Activated CD4-positive, alpha-beta memory T cell treated with anti-CD3 and anti-CD28 coated beads for 36 hours (primary cell): ENCODE measurements around the gene SORCS1. TPM values are rescaled to one million over a fixed set of nuclear protein-coding genes. Genes with fewer than 3 reads are reported as not detected.

Source experiments
- CTCF ChIA-PET: fragments of 350-600 bp; sonication (Branson Sonifier 250); formaldehyde crosslinking; loops from one replicate; lab custom pipeline; 2021; ENCODE audit warnings: antibody characterized with exemption, inconsistent platforms; lab: Charles Lee
- POLR2A ChIA-PET: fragments of 350-600 bp; sonication (Branson Sonifier 250); formaldehyde crosslinking; loops from one replicate; lab custom pipeline; 2021; ENCODE audit warnings: antibody characterized with exemption; lab: Charles Lee
- DNase-seq: peaks from one replicate; pipeline ENCODE4 v3.0.0-alpha.2; 2020
- H3K27ac Mint-ChIP-seq: one replicate; pipeline ENCODE4 v1.8.0; 2021; ENCODE audit warnings: mixed read lengths
- H3K27me3 Mint-ChIP-seq: one replicate; pipeline ENCODE4 v1.8.0; 2021; ENCODE audit warnings: mixed read lengths
- H3K36me3 Mint-ChIP-seq: one replicate; pipeline ENCODE4 v1.8.0; 2021; ENCODE audit warnings: mixed read lengths
- H3K4me1 Mint-ChIP-seq: one replicate; pipeline ENCODE4 v1.8.0; 2021; ENCODE audit warnings: low read depth, mixed read lengths
- H3K4me3 Mint-ChIP-seq: one replicate; pipeline ENCODE4 v1.8.0; 2021; ENCODE audit warnings: mild to moderate bottlenecking, mixed read lengths
- H3K9me3 Mint-ChIP-seq: one replicate; pipeline ENCODE4 v1.8.0; 2021; ENCODE audit warnings: mixed read lengths
- intact Hi-C: fragments of 100-400 bp; cut with micrococcal nuclease; formaldehyde crosslinking; loops from one replicate; pipeline ENCODE4 v1.15.1; 2023
- total RNA-seq, 2 experiments: library from RNA; stranded (reverse); gene quantifications; one replicate each; pipeline ENCODE4 v1.2.3, GENCODE V29; 2021

SORCS1 gene
- total RNA-seq, 2 experiments from 2014 or later: not detected

DNA sequence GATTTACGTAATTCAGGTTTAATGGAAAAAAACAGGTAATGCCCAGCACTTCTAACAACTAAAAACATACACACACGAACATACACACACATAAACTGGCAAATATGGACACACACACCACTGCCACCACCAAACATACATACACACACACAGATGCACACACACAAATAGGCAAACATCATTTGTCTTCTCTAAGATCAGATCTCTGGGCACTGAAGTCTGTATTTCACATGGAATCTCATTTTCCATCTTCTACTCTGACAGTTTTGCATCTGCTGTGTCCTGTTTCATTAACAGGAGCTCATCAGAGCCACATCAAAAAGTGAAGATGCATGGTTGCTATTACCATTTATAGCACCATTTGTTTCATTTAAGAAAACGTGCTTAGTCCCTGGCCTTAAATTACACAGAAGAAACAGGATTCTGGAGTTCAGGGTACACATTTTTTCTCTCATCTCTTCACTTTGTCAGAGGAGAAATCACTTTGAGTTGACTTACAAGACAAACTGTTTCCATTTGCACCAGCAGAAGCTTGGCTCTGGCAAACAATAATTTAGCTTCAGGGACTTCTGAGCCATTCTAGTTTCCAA is 165.3 kb downstream of the SORCS1 start:
- ChIA-PET CTCF (no interaction called here), POLR2A (no interaction called here)
- Mint-ChIP-seq H3K4me1 (no peaks in the 10 kb centered on the region), H3K27ac (no peak overlapping the region), H3K9me3 (peaks cover 11% of the 10 kb centered on the region), H3K36me3 (no peaks in the 10 kb centered on the region), H3K4me3 (no peak overlapping the region), H3K27me3 (no peaks in the 10 kb centered on the region)
- no peak for DNase-seq
- intact Hi-C loops: no loop called here

DNA sequence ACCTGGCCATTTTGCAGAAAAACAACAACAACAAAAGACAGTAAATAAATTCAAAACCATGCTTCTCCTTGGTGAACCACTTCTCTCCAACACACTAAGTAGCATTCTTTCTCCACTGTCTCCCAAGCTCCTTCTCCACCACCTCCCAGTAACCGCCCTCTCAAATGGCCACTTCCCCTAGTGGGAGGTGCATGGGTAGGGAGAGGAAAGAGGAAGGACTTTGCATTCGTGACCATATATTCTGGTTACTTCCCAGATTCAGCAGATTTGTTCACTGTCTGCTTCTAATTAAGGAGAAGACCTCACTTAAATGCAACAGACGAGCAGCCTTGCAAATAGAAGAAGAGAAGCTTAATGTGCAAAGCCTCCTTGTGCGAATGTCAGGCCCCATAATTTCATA is 166.8 kb downstream of the SORCS1 start:
- Mint-ChIP-seq H3K27me3 (no peaks in the 10 kb centered on the region), H3K36me3 (no peaks in the 10 kb centered on the region), H3K27ac (no peak overlapping the region), H3K4me3 (no peak overlapping the region), H3K9me3 (peaks cover 6% of the 10 kb centered on the region), H3K4me1 (no peaks in the 10 kb centered on the region)
- DNase-seq: no peak
- intact Hi-C loops: no loop called here
- CTCF ChIA-PET: no interaction called here
- POLR2A ChIA-PET: no interaction called here

DNA sequence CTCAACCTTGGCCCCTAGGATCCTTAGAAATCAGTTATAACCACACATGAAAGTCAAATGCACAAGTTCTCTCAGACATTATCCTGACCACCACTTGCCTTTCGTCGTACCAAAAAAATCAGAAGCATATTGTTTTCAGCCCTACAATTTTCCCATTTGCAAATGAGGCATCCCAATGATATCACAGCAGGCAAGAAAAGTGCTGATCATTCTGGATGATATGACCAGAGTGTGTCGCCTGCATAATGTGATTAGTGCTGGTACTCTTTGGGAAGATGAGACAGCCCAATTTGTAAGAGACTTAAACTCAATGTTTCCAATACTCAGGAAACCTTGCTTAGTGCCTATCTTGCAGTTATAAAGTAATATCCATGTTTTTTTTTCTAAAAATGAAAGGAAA is 168.0 kb downstream of the SORCS1 start:
- Mint-ChIP-seq H3K4me1 (no peaks in the 10 kb centered on the region), H3K36me3 (no peaks in the 10 kb centered on the region), H3K9me3 (peaks cover 6% of the 10 kb centered on the region), H3K27ac (no peak overlapping the region), H3K27me3 (no peaks in the 10 kb centered on the region), H3K4me3 (no peak overlapping the region)
- intact Hi-C loops: no loop called here
- POLR2A ChIA-PET: no interaction called here
- CTCF ChIA-PET: no interaction called here
- DNase-seq: no peak

DNA sequence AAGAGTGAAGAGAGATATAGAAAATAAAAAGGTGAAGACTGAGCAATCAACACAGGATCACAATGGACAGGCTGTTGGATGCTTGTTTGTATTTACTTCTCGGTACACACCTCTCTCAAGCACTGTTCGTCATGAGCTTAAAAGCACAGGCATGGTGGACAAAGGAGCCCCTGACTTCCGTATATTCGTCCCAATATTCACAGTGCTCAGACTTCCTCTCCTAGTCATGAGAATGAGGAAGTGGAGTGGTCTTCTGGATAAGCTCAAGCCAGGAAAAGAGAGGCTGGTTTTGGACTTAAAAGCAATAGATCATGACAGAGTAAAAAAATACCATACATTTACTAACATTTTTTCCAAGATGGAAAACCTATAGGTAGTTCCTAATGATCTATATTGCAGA is 172.5 kb downstream of the SORCS1 start:
- Mint-ChIP-seq H3K4me1 (no peaks in the 10 kb centered on the region), H3K36me3 (no peaks in the 10 kb centered on the region), H3K27ac (no peak overlapping the region), H3K4me3 (no peak overlapping the region), H3K9me3 (peaks cover 4% of the 10 kb centered on the region), H3K27me3 (no peaks in the 10 kb centered on the region)
- intact Hi-C loops: no loop called here
- CTCF ChIA-PET: no interaction called here
- POLR2A ChIA-PET: no interaction called here
- no peak for DNase-seq

DNA sequence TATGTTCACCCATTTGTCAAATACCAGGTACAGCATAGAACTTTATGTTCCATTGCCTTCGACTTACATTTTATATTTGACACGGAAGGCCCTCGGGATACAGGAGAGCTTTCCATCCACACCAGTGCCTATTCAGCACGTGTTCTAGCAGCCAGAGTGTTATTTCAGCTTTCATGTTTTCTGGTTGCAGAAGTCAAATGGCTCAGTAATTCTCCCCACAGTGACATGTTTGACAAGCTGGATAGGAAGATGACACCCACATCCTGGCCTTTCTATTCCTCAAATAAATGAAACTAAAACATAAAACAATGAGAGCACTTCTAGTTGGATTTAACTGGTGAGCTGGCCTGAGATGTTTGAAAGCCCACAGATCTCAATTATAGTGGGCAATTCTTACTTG is 173.4 kb downstream of the SORCS1 start:
- peaks cover 4% of the 10 kb centered on the region for H3K9me3 Mint-ChIP-seq
- H3K4me1 Mint-ChIP-seq: no peaks in the 10 kb centered on the region
- intact Hi-C loops: no loop called here
- POLR2A ChIA-PET: no interaction called here
- DNase-seq: no peak
- CTCF ChIA-PET: no interaction called here
- H3K27me3 Mint-ChIP-seq: no peaks in the 10 kb centered on the region
- no peak overlapping the region for H3K4me3 Mint-ChIP-seq
- H3K36me3 Mint-ChIP-seq: no peaks in the 10 kb centered on the region
- H3K27ac Mint-ChIP-seq: no peak overlapping the region

DNA sequence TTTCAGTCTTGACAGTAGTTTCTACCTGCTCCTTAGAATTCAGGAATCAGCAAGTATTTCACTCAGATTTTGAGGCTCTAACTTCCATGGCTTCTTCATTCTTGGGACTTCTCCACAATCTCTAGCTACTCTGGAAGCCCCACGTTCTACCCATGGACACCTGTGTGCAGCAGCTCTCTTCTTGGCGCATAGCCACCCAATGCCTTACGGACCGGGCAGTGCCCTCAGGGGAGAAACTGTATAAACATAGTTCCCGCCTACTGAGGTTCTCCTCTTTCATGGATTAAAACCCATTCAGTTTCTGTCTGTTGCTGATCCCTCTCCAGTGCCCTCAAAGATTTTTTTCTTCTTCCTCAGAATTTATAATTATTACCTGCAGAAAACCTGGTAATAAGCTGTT is 177.1 kb downstream of the SORCS1 start:
- no peak overlapping the region for H3K4me3 Mint-ChIP-seq
- no peaks in the 10 kb centered on the region for H3K27me3 Mint-ChIP-seq
- ChIA-PET POLR2A (no interaction called here), CTCF (interaction anchor here (0.7 kb wide), 1 partner anchor 67 kb away, joined by 3 read pairs; no protein-coding TSS in a partner anchor)
- H3K9me3 Mint-ChIP-seq: no peaks in the 10 kb centered on the region
- DNase-seq: no peak
- no peaks in the 10 kb centered on the region for H3K36me3 Mint-ChIP-seq
- intact Hi-C loops: no loop called here
- H3K4me1 Mint-ChIP-seq: no peaks in the 10 kb centered on the region
- H3K27ac Mint-ChIP-seq: no peak overlapping the region

DNA sequence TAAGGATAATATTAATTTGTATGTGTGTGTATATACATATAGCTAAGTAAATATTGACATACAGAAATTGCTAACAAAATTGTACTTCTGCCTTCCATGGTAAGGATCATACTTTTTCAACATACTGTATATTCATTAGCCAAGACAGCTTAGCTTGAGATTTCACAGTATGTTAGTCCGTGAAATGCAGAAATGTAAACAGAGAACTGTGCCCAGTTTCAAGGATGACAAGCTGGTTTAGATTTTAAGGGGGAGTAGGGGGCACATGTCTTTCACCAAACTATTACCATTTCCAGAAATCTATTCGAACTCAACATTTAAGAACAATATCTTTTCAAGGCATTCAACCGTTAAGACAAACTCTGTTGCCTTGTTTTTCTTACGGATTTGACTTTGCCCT is 182.2 kb downstream of the SORCS1 start:
- Mint-ChIP-seq H3K4me1 (no peaks in the 10 kb centered on the region), H3K27me3 (no peaks in the 10 kb centered on the region), H3K9me3 (no peaks in the 10 kb centered on the region), H3K36me3 (no peaks in the 10 kb centered on the region), H3K4me3 (no peak overlapping the region), H3K27ac (no peak overlapping the region)
- DNase-seq: no peak
- CTCF ChIA-PET: no interaction called here
- intact Hi-C loops: no loop called here
- POLR2A ChIA-PET: no interaction called here

DNA sequence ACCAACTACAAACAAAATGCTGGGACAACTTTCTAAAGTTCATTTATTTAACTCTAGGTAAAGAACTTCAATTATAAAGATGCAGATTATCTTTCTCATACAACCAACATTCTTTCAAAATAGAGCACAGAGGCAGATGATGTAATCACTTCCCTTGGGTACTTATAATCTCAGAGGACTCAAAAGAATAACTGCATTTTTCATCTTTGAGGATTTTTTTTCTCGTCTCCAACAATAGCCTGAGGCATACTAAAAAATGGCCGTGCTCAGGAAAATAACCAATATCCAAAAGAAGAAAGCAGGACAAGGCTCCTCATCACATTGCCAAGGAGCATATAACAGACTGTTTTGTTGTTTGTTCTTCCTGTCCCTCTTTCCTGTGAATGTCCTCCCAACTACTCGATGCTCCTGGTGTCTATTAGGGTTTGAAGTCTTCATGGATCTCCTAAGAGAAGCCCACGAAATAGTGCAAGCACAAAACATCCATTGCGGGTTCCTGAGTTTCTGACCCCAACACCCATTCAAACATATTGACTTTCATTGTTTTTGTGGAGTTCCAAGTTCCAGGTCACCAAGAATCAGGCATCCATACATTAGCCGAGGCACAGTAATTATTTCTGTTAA is 182.9 kb downstream of the SORCS1 start:
- ChIA-PET CTCF (no interaction called here), POLR2A (no interaction called here)
- intact Hi-C loops: no loop called here
- H3K36me3 Mint-ChIP-seq: no peaks in the 10 kb centered on the region
- H3K9me3 Mint-ChIP-seq: peaks cover 3% of the 10 kb centered on the region
- H3K27me3 Mint-ChIP-seq: no peaks in the 10 kb centered on the region
- no peak overlapping the region for H3K27ac Mint-ChIP-seq
- DNase-seq: no peak
- no peak overlapping the region for H3K4me3 Mint-ChIP-seq
- H3K4me1 Mint-ChIP-seq: no peaks in the 10 kb centered on the region

DNA sequence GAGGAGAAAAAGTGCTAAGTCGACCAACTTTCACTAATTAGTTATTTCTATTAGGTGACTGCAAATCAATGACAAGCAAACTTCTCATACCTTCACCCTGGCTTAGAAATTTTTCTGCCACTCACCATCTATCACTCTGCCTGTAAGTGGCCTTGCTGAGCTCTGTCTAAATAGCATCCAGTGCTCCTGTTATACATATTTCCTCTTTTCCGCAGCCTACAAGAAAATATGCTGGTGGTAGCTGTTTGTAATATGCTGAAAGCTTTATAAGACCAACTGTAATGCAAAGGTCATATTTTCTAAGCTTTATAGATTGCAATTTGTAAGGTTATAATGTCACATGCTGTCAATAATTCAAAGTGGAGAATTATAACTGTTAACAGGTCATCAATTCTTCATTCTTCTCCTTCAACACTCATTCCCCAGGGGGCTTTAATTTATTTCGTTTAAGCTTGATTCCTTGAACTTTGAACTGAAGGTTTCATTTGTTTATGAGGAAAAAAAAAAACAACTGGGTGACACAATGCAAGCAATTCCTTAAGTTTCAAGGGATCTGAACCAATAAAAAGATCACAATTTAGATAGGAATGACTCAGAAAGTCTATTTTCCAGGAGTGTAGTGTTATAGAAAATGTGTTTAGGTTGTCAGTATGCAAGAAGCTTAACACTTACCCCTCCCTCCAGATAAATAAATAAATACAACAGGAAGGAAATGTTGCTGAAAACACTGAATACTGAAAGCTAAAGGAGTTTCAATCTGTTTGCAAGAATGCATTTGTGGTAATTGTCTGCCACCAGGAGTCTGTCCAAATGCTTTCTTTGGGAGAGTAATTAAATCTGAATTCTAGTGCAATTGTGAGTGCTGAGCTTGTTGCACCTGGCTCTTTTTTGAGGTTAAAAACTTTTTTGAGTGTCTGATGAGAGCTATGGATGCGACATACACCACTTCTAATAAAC is 183.7 kb downstream of the SORCS1 start:
- CTCF ChIA-PET: no interaction called here
- no peak overlapping the region for H3K27ac Mint-ChIP-seq
- no peaks in the 10 kb centered on the region for H3K4me1 Mint-ChIP-seq
- POLR2A ChIA-PET: no interaction called here
- peaks cover 3% of the 10 kb centered on the region for H3K9me3 Mint-ChIP-seq
- DNase-seq: no peak
- no peaks in the 10 kb centered on the region for H3K36me3 Mint-ChIP-seq
- H3K27me3 Mint-ChIP-seq: no peaks in the 10 kb centered on the region
- intact Hi-C loops: no loop called here
- no peak overlapping the region for H3K4me3 Mint-ChIP-seq

DNA sequence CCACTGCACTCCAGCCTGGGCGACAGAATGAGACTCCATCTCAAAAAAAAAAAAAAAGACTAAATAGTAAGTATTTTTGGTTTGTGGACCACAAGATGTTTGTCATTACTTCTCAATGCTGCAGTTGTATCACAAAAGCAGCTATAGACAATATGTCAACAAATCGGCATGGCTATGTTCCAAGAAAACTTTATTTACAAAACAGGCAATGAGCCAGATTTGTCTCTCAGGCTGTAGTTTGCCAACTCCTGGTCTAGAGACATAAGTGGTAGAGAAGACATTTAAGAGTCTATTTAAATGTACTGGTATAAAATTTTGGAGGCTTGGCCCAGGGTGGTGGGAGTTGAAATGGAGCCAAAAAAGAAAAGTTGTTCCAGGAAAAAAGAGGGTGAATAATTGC is 185.8 kb downstream of the SORCS1 start:
- no peak for DNase-seq
- Mint-ChIP-seq H3K4me3 (no peak overlapping the region), H3K9me3 (peaks cover 10% of the 10 kb centered on the region), H3K36me3 (no peaks in the 10 kb centered on the region), H3K27me3 (no peaks in the 10 kb centered on the region), H3K4me1 (no peaks in the 10 kb centered on the region), H3K27ac (no peak overlapping the region)
- intact Hi-C loops: no loop called here
- ChIA-PET CTCF (no interaction called here), POLR2A (no interaction called here)

DNA sequence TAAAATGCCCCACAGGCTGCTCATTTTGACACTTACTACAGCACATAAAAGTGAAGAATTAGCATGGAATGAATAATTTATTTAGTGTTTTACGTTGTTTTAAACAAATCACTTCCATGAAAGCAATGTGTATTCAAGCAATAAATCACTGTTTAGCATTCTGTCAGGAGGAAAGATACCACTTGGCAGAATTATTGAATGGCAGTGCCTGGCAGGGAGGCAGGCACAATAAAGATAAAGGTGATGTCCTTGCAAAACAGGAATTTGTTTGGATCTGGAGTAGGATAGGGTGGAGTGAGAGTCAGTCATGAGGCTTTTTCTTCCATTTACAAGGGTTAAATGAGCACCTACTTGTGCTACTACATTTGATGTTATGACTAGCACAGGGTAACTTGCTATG is 190.8 kb downstream of the SORCS1 start:
- Mint-ChIP-seq H3K4me1 (no peaks in the 10 kb centered on the region), H3K27me3 (no peaks in the 10 kb centered on the region), H3K36me3 (no peaks in the 10 kb centered on the region), H3K4me3 (no peak overlapping the region), H3K9me3 (peaks cover 15% of the 10 kb centered on the region), H3K27ac (no peak overlapping the region)
- ChIA-PET POLR2A (no interaction called here), CTCF (no interaction called here)
- intact Hi-C loops: no loop called here
- DNase-seq: no peak

DNA sequence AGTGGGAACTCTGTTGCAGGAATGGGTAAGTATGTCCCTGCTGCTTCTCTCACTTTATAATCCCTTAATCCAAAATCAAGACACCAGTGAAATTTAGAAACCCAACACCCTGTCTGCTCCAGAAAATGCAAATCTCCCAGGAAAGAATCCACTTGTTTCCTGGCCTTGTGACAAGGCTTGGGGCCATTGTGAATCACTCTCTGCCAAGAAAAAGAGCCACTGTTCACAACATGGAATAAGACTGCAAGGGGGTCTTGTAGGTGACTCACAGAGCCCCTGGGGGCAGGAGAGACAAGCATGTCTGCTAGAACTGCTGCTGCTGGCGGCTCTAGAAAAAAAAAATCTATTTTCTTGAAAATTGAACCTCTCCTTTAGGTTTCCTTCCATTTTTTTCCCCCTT is 191.2 kb downstream of the SORCS1 start:
- H3K27me3 Mint-ChIP-seq: no peaks in the 10 kb centered on the region
- intact Hi-C loops: no loop called here

More for the DNA sequence above, 191.2 kb downstream of the SORCS1 start:
- CTCF ChIA-PET: no interaction called here
- POLR2A ChIA-PET: no interaction called here
- Mint-ChIP-seq H3K4me1 (no peaks in the 10 kb centered on the region), H3K27ac (no peak overlapping the region), H3K9me3 (peaks cover 15% of the 10 kb centered on the region), H3K4me3 (no peak overlapping the region), H3K36me3 (no peaks in the 10 kb centered on the region)
- DNase-seq: no peak
